Measurements from ENCODE around the gene NPW. TPM values are rescaled to one million over a fixed set of nuclear protein-coding genes. Genes with fewer than 3 reads are reported as not detected.

Gene NPW
- total RNA-seq, 1 experiment from 2014 or later, result 7.1 TPM

DNA sequence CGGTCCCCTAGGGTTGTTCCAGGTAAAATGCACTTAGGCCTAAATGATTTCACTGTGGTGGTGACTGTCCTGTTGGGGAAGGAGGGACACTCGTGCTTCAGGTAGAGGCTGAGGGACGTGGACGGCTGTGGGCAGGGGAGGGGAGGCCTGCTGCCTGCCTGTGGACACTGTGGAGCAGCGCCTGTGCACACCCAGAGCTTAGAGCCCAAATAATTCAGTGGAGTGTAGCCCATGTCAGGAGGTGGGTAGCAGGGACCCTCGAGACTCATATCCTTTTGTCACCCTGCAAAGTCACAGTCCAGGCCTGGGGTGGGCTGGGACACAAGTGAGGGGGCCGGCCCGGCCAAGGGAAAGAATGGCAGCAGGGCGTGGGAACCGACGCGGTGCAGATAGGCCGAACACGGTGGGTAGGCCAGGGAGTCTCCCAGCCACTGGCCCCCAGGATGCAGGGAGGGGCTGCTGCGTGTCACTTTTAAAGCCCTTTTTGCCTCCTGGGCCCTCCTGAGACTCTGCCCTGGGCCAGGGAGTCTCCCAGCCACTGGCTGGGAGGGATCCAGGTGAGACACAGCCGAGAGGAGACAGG is 6.4 kb downstream of the NPW start:
- H3K27me3 Mint-ChIP-seq (ENCODE audit: low read depth), result peaks cover 53% of the 10 kb centered on the region
- H3K9ac ChIP-seq (ENCODE audit: extremely low read depth, insufficient read length, low read length), result no peak overlapping the region

More for the DNA sequence above, 6.4 kb downstream of the NPW start:
- no peaks in the 10 kb centered on the region for H3K79me1 ChIP-seq (ENCODE audit: insufficient read depth, low read depth, low read length, poor library complexity, severe bottlenecking)
- H3K23ac ChIP-seq (ENCODE audit: insufficient read length, low read depth, low read length), result no peak overlapping the region
- H3K27me3 ChIP-seq (ENCODE audit: insufficient read depth, low read length), result peaks cover 8% of the 10 kb centered on the region; the same call in 1 of the 2 replicates
- H3K4me1 Mint-ChIP-seq, result peaks cover 12 to 14% of the 10 kb centered on the region in 2 experiments
- H4K8ac ChIP-seq (replicated peaks; ENCODE audit: insufficient read length, low read depth, low read length), result no peak overlapping the region
- H3K27ac Mint-ChIP-seq, result no peak overlapping the region; a peak in 1 of 7 replicates
- H3K79me2 ChIP-seq (ENCODE audit: insufficient read depth, low read length), result no peaks in the 10 kb centered on the region
- H2BK15ac ChIP-seq (ENCODE audit: low read depth, low read length), result no peak overlapping the region
- H3K23me2 ChIP-seq (ENCODE audit: insufficient read length, low read depth, low read length, poor library complexity, severe bottlenecking), result peaks cover 7% of the 10 kb centered on the region
- H3K27ac ChIP-seq (ENCODE audit: insufficient read length, low read depth, low read length), result no peak overlapping the region
- H4K20me1 ChIP-seq (ENCODE audit: control insufficient read depth, insufficient read depth, insufficient read length), result no peaks in the 10 kb centered on the region
- H2BK20ac ChIP-seq (ENCODE audit: low read depth, low read length, poor library complexity, severe bottlenecking), result no peak overlapping the region
- peak overlapping the region; percentile 8 for H3K4me2 ChIP-seq (ENCODE audit: insufficient read depth, insufficient read length, low read length)
- TF ChIP-seq, protein P1, sequence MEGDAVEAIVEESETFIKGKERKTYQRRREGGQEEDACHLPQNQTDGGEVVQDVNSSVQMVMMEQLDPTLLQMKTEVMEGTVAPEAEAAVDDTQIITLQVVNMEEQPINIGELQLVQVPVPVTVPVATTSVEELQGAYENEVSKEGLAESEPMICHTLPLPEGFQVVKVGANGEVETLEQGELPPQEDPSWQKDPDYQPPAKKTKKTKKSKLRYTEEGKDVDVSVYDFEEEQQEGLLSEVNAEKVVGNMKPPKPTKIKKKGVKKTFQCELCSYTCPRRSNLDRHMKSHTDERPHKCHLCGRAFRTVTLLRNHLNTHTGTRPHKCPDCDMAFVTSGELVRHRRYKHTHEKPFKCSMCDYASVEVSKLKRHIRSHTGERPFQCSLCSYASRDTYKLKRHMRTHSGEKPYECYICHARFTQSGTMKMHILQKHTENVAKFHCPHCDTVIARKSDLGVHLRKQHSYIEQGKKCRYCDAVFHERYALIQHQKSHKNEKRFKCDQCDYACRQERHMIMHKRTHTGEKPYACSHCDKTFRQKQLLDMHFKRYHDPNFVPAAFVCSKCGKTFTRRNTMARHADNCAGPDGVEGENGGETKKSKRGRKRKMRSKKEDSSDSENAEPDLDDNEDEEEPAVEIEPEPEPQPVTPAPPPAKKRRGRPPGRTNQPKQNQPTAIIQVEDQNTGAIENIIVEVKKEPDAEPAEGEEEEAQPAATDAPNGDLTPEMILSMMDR (conservative IDR thresholded peaks at IDR 0.05), result no peak
- H2AK5ac ChIP-seq (ENCODE audit: insufficient read length, low read length), result no peak overlapping the region
- H3K4ac ChIP-seq (ENCODE audit: low read depth, low read length), result no peak overlapping the region
- H4K91ac ChIP-seq (ENCODE audit: insufficient read length, low read depth, low read length), result no peak overlapping the region
- no peak overlapping the region for H2BK120ac ChIP-seq (ENCODE audit: low read depth, low read length, poor library complexity, severe bottlenecking)
- no peak overlapping the region for H3K14ac ChIP-seq (ENCODE audit: insufficient read depth, low read length)
- H3K9me3 ChIP-seq (ENCODE audit: control insufficient read depth, low read depth, low read length), result no peaks in the 10 kb centered on the region
- no peak overlapping the region for H3T11ph ChIP-seq (ENCODE audit: low read length)
- DNase-seq, result no peak
- no peaks in the 10 kb centered on the region for H3K36me3 Mint-ChIP-seq (ENCODE audit: insufficient read depth in 1 of 3, low read depth in 3 of 3)
- H2BK5ac ChIP-seq (ENCODE audit: insufficient read length, low read length), result no peak overlapping the region
- no peak overlapping the region for H3K18ac ChIP-seq (ENCODE audit: insufficient read length, low read depth, low read length)
- WGBS (ENCODE audit: extremely low coverage, insufficient read length, low lambda C conversion rate), result no CpG with 5 or more reads among the region's 16 CpGs
- no peak overlapping the region for H4K5ac ChIP-seq (ENCODE audit: insufficient read length, low read depth, low read length)
- no peaks in the 10 kb centered on the region; the same call in 1 of the 2 replicates for H3K4me1 ChIP-seq (ENCODE audit: insufficient read depth, low read length)
- H2AFZ ChIP-seq (ENCODE audit: low read length), result no peak overlapping the region
- peaks cover 0 to 6% of the 10 kb centered on the region in 2 experiments; a peak in 3 of 5 replicates for H3K9me3 Mint-ChIP-seq
- H2BK12ac ChIP-seq (ENCODE audit: insufficient read length, low read depth, low read length), result no peak overlapping the region
- peak overlapping the region; percentile 33 to 76; a peak in 3 of 5 replicates for H3K4me3 Mint-ChIP-seq
- no peak overlapping the region for H3K56ac ChIP-seq (ENCODE audit: insufficient read length, low read depth, low read length)

All from H9 (cell line).